SK-N-MC (cell line): ENCODE data around the gene RBMS1.

Experiments
- EZH2 ChIP-seq: fragments of 200-600 bp; sonication (generic); IDR thresholded peaks from one replicate; pipeline ENCODE4 v1.6.1; 2017; ENCODE audit warnings: antibody characterized with exemption
- POLR2AphosphoS5 ChIP-seq: IDR thresholded peaks from 2 replicates; pipeline ENCODE4 v1.6.1; 2012; ENCODE audit warnings: mild to moderate bottlenecking, low read depth, low read length, borderline replicate concordance

DNA sequence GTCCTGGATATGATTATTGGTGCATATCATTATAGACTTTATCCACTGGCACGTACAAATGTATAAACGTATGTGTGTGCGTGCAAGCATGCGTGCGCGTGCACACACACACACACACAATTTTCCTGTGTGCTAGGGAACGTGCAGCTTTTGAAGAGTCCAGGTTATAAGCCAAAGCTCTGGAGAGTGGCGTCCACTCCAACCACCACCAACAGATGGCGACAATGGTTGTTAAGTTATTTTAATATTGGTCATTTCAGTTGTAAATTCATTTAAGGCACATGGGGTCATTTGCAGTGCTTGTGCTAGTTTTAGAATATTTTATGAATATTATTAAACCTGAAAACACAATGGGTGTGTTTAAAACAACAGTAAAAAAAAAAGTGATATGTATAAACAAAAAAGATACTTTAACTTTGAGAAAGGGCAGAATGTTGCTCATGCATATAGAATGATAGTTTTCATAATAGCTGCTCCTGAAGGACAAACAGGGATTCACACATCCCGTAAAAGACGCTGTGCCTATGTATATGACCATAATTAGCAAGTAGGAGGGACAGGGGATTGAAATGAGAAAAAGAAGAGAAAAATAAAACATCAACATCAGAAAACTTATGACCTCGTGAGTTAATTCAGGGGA is 169.3 kb downstream of the RBMS1 start:
- no peak for TF ChIP-seq EZH2
- no peak for TF ChIP-seq POLR2AphosphoS5
